Mesodermal cell (in vitro differentiated cells): ENCODE measurements around the gene GDF9.

Source experiments
- H3K27ac ChIP-seq: 2 replicates; pipeline ENCODE4 v1.7.0; 2013; ENCODE audit warnings: mild to moderate bottlenecking, low read depth, low read length, moderate library complexity; ENCODE audit not compliant: severe bottlenecking
- H3K36me3 ChIP-seq: 2 replicates; pipeline ENCODE4 v1.7.1; 2013; ENCODE audit warnings: mild to moderate bottlenecking, low read length, moderate library complexity; ENCODE audit not compliant: control insufficient read depth, insufficient read depth
- H3K4me1 ChIP-seq: one replicate; pipeline ENCODE4 v1.7.1; 2013; ENCODE audit warnings: mild to moderate bottlenecking, low read length; ENCODE audit not compliant: insufficient read depth, control insufficient read depth, poor library complexity, severe bottlenecking
- H3K4me3 ChIP-seq: 2 replicates; pipeline ENCODE4 v1.7.0; 2013; ENCODE audit warnings: low read length, control low read depth, mild to moderate bottlenecking; ENCODE audit not compliant: insufficient read depth, poor library complexity, severe bottlenecking; ENCODE audit errors: extremely low read depth
- H3K9me3 ChIP-seq: 2 replicates; pipeline ENCODE4 v1.7.1; 2013; ENCODE audit warnings: mild to moderate bottlenecking, low read length, moderate library complexity; ENCODE audit not compliant: control insufficient read depth
- WGBS, 2 experiments: methylation state at CpG; one replicate each; pipeline ENCODE4 v1.1.5; 2013; ENCODE audit warnings: missing lambda C conversion rate in 2 of 2; ENCODE audit not compliant: insufficient coverage in 2 of 2; 5-methylcytosine and 5-hydroxymethylcytosine counted together

Gene GDF9

DNA sequence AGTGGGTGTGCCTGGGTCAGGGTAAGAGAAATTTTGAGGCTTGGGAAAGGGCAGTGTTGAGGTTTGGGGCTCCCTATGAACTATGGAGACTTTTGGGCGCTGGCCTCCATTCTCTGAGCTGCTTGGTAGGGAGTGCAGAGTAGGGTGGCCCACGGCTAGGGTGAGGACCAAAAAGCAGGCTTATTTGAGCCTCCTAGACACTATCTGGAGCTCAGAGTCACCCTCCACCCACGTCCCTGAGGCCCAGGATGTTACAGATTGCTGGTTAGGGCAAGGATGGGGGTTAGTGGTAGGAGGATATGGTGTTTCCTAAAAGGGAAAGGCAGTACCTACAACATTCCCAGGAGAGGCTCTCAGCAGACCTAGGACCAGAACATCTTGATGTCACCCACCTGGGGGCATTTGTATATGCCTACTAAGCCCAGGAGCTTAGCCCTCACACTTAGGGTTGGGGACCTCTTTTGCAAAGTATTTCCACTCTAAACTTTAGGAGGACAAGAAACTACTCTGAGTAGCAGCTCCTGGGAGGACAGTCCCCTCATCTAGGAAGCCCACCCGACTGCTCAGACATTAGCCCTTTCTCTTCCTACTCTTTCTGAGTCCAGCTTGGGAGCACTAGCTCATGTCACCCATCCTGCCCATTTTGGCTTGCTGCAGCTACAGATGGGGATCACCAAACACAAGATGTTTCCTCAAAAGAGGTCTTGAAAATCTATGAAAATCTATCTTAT, 38.2 kb downstream of the GDF9 start:
- Histone ChIP-seq H3K27ac (no peak overlapping the region), H3K4me1 (peaks cover 10% of the 10 kb centered on the region), H3K36me3 (no peaks in the 10 kb centered on the region), H3K4me3 (no peak overlapping the region), H3K9me3 (no peaks in the 10 kb centered on the region)
- WGBS, 2 experiments: 86 to 95% methylated on average over 1 to 4 of the region's 4 CpGs

DNA sequence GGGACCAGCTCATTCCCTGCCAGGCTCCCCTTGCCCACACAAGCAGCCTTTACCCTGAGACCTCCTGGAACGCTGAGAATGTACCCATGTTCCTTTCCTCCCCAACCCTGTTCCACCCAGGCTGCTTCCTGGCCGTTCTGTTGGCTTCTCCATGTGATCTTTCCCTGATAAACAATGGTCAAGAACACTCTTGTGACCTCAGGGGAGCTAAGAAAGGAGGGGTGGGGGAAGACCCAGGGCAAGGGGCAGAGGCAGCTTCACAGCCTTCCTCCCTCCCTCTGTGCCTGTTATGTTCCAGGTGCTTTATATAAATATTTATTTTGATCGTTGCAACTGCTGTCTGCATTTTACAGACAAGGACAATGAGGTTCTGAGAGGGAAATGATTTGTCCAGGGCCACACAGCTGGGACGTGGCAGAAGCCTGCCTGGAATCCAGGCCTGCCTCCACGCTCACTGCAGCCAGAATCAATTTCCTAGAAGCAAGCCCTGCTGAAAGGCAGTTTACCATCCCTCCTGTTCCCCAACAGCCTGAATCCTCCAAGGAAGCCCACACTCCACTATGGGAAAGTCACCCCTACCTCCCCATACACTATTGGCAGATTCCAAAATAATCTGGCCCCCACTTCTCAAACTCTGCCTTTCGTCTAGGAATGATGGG, 39.7 kb downstream of the GDF9 start:
- WGBS, 2 experiments: 76 to 91% methylated on average over 5 to 6 of the region's 6 CpGs
- Histone ChIP-seq H3K4me3 (no peak overlapping the region), H3K4me1 (peaks cover 12% of the 10 kb centered on the region), H3K27ac (no peak overlapping the region), H3K9me3 (no peaks in the 10 kb centered on the region), H3K36me3 (no peaks in the 10 kb centered on the region)

DNA sequence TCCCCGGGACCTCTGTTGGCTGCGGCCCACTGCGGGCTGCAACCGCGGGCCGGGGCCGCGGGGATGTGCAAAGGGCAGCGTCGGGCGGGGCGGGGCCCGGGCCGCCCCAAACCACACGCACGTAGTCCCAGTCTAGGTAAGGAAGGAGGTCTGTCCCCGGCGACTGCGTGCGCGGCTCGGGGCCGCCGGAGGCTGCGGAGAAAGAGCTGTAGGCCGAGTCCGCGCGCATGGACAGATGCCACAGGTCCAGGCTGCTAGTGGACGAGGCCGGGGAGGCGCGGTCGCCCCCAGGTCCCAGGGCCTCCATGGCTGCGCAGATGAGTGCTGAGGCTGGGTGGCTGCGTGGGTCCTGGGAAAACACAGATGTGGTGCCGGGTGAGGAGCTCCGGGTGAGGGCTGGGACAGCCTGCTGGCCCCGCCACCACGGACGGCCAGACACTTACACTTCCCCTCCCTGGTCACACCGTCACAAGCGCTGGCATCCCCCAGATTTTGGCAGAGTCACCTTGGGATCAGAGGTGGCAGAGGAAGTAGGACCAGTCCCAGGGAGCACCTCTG, 40.4 kb downstream of the GDF9 start:
- peak overlapping the region; percentile 8 for H3K4me3 ChIP-seq

DNA sequence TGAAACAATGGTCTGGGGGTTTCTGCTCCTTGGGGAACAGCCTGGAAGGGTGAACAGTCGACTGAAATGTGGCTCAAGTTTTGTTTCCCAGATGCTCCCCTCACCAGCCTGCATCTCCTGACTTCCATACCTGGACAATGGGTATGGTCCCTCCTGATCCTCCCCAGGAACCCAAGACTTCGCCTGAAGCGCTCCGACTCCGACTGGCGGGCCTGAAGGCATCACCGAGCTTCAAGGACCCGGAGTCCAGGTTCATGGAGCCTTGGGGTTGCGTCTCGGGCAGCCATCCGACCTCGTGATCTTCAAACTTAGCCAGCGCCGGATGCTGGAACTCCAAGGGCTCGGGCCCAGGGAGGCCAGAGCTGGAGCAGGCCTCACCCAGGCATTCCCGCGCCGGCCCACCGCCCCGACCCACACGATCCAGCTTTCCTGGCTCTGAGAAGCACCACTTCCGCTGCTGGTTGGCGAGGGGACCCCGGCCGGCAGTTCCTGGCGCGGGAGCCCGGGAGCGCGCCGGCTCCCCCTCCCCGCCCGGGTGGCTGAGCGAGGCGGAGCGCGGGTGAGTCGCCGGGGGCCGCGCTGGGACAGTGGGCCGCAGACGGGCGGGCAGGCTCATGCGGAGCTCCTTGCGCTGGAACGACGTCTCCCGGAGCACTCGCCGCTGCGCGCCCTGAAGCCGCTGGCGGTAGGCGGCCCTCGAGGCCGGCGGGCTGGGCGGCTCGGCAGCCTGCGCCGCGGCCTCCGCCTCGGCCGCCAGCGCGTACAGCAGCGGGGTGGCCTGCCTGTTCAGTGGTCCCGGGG, 41.0 kb downstream of the GDF9 start:
- Histone ChIP-seq H3K36me3 (no peaks in the 10 kb centered on the region), H3K9me3 (no peaks in the 10 kb centered on the region), H3K4me3 (peak overlapping the region; percentile 8), H3K4me1 (peaks cover 12% of the 10 kb centered on the region), H3K27ac (no peak overlapping the region)
- 30 to 34% methylated on average over 56 to 63 of the region's 71 CpGs for WGBS, 2 experiments

More for the DNA sequence above, 40.4 kb downstream of the GDF9 start:
- Histone ChIP-seq H3K27ac (no peak overlapping the region), H3K4me1 (peaks cover 12% of the 10 kb centered on the region), H3K36me3 (no peaks in the 10 kb centered on the region), H3K9me3 (no peaks in the 10 kb centered on the region)
- 24% methylated on average over 38 to 41 of the region's 43 CpGs for WGBS, 2 experiments

DNA sequence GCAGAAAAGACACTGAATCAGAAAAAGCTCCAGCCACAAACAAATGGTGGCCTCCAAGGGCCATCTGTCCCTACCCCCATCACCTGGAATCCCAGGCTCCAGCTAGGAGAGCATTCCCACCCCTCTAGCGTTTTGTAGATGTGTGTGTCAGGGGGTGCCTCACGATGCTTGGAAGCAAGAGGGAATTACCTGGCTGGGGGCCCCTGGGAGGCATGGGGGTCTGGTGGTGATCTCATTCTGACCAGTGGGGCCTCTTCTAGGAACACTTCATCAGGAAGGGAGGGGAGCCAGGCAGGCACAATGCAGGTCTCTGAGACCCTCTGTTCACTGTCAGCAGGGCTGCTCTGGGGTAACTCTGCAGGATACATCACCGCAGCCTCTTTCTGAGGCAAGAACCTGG, 41.8 kb downstream of the GDF9 start:
- H3K4me3 ChIP-seq: no peak overlapping the region
- no peaks in the 10 kb centered on the region for H3K36me3 ChIP-seq
- H3K27ac ChIP-seq: no peak overlapping the region
- peaks cover 12% of the 10 kb centered on the region for H3K4me1 ChIP-seq
- 93 to 100% methylated on average over 2 of the region's 3 CpGs for WGBS, 2 experiments
- H3K9me3 ChIP-seq: no peaks in the 10 kb centered on the region

DNA sequence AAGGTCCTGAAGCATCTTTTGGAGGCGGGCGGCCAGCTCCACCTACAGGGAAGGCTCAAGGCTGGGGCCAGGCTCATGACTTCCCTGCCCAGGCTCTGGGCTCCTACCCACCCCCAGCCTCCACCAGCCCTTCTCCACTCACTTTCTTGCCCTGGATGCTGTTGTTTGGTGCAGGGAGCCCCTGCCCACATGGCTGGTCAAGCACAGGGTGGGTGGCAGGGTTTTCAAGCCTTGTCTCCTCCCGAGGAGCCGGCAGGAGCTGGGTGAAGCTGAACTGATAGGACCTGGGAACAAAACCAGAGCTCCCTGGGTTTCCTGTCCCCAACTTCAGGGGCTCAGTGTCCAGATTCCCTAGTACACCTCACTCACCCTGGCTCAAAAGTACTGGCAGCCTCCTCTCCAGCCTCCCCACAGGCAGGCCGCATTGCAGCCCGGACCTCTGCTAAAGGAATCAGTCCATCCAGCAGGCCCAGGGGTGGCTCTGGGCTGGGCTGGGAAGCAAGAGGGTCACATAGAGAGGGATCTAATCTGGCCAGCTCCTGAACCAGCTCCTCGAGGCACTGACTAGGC, 42.7 kb downstream of the GDF9 start:
- Histone ChIP-seq H3K27ac (no peak overlapping the region), H3K4me1 (peaks cover 12% of the 10 kb centered on the region), H3K36me3 (no peaks in the 10 kb centered on the region), H3K4me3 (no peak overlapping the region), H3K9me3 (no peaks in the 10 kb centered on the region)
- 90 to 91% methylated on average over 3 to 4 of the region's 7 CpGs for WGBS, 2 experiments

DNA sequence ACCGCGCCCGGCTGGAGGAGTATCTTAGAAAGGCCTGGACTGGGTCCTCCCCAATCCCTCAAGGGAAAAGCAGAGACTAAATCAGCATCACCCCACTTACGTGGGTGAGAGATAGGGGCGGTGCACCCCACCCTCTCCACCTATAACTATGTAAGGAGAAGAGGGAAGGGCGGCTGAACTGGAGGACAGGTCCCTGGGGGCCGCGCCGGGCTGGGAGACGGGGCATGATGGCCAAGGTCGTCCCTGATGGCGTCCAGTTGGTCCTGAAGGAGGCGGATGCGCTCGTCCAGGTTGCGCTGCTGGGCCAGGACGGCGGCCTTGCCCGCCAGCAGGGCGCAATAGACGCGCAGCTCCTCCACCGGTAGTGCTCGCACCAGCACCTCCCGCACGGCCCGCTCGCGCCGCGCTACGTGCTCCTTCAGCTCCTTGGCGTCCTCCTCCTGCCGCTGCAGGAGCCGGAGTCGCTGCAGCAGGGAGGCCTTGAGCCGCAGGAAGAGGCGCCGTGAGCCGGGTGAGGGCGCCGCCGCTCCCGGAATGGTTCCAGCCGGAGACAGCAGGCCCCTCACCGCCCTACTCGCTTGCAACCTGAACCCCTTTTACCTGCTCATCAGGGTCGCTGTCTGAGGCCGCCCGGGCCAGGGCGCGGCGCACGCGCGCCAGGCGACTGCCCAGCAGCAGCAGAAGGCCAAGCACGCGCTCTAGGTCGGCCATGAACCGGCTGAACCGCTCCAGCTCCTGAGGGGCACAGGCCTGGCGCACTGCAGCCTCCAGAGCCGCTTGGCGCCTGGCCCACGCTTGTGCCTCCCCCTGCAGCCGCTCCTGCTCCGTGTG, 43.4 kb downstream of the GDF9 start:
- Histone ChIP-seq H3K9me3 (no peaks in the 10 kb centered on the region), H3K27ac (no peak overlapping the region), H3K4me1 (peaks cover 12% of the 10 kb centered on the region), H3K4me3 (peak overlapping the region; percentile 5), H3K36me3 (no peaks in the 10 kb centered on the region)
- WGBS, 2 experiments: 12 to 20% methylated on average over 38 to 48 of the region's 68 CpGs

DNA sequence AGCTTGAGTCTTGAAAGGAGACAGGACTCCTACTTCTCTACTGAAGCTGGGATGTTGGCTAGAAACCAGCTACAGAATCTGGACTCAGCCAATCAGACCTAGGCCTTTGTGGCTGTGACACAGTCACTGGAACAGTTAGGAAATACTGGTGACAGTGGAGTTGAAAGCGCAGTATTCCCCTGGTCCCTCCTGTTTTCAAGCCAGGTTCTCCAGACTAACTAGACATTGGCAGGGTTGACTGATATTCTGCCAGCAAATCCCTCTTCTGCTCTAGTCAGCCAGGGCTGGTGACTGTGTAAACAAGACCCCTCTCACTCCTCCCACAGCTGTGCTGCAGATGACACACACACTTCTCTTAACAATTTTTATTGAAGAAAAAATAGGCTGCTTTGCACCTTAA, 44.5 kb downstream of the GDF9 start:
- H3K9me3 ChIP-seq: no peaks in the 10 kb centered on the region
- H3K27ac ChIP-seq: no peak overlapping the region
- WGBS, 2 experiments: 100% methylated on average over 1 of the region's 1 CpG
- no peaks in the 10 kb centered on the region for H3K36me3 ChIP-seq
- no peak overlapping the region for H3K4me3 ChIP-seq
- peaks cover 12% of the 10 kb centered on the region for H3K4me1 ChIP-seq

DNA sequence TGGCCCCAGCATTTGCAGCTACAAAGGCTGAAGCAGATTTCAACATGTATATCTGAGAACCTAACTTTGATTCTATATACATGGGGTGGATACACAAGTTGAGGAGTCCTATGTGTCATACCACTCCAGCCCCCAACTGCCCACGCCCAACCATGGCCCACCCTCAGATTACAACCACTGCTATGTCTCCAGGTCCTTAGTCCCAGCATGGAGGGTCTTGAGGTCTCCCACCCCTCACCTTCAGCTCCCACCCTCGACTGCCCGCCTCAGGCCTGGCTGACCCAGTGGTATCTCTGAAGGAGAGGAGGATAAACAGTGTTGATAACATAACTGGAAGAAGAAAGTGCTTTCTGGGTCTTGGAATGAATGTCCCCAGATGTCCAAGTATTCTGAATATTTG, 44.9 kb downstream of the GDF9 start:
- Histone ChIP-seq H3K36me3 (no peaks in the 10 kb centered on the region), H3K4me3 (no peak overlapping the region), H3K4me1 (peaks cover 12% of the 10 kb centered on the region), H3K9me3 (no peaks in the 10 kb centered on the region), H3K27ac (no peak overlapping the region)
- WGBS, 2 experiments: 80% methylated on average over 1 of the region's 3 CpGs; no CpG with 5 or more reads in 1 of the 2 experiments
